Measurements from ENCODE around the gene MOGAT3.
A peak's percentile ranks its signal among the peaks of the same experiment; 100 is the strongest.

MOGAT3 gene

GRCh38 chr7:101169110-101169837, 31.6 kb downstream of the MOGAT3 start:
- no peak for DNase-seq
- no peaks in the 10 kb centered on the region for H3K9me3 ChIP-seq
- peaks cover 2% of the 10 kb centered on the region; the same call in 1 of the 2 replicates for H3K36me3 ChIP-seq
- peaks cover 16% of the 10 kb centered on the region for H3K4me1 ChIP-seq
- H3K27me3 ChIP-seq, result peaks cover 39% of the 10 kb centered on the region
- TF ChIP-seq, protein P1, sequence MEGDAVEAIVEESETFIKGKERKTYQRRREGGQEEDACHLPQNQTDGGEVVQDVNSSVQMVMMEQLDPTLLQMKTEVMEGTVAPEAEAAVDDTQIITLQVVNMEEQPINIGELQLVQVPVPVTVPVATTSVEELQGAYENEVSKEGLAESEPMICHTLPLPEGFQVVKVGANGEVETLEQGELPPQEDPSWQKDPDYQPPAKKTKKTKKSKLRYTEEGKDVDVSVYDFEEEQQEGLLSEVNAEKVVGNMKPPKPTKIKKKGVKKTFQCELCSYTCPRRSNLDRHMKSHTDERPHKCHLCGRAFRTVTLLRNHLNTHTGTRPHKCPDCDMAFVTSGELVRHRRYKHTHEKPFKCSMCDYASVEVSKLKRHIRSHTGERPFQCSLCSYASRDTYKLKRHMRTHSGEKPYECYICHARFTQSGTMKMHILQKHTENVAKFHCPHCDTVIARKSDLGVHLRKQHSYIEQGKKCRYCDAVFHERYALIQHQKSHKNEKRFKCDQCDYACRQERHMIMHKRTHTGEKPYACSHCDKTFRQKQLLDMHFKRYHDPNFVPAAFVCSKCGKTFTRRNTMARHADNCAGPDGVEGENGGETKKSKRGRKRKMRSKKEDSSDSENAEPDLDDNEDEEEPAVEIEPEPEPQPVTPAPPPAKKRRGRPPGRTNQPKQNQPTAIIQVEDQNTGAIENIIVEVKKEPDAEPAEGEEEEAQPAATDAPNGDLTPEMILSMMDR (IDR thresholded peaks at IDR 0.05; ENCODE audit: low read depth, low read length), result no peak
- H3K4me3 ChIP-seq (ENCODE audit: low read depth, low read length), result peak overlapping the region; percentile 97

DNA sequence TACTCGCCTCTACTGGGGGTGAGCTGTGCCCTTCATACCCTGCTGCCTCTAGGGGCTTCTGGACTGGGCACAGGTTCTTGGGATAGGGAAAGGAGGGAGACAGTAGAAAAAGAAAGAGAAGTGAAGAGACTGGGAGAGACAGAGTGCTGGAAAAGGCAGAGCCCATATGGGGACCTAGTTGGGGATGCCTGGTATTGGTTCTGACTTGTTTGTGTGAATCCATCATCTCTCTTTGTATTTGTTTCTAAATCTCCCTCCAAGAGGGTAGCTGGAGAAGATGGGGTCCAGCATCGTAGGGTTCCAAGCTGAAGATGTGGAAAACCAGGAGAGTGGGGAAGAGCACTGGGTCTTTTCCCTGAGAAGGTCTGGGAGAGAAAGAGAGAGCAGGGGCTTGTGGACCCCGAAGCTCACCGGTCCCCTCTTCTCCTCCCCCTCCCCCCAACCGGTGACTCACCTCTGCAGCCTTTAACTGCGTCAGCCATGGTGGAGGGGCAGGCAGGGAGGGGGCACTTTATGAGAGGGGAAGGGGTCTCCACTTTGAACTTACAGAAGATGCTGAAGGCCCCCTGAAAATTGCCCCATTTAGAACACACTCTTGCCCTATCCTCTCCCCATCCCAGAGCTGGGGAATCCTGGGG, 32.3 kb downstream of the MOGAT3 start:
- TF ChIP-seq, protein P1 (IDR thresholded peaks at IDR 0.05; ENCODE audit: low read depth, low read length), result no peak
- no peak for DNase-seq
- peaks cover 16% of the 10 kb centered on the region for H3K4me1 ChIP-seq
- H3K9me3 ChIP-seq, result no peaks in the 10 kb centered on the region
- H3K36me3 ChIP-seq, result peaks cover 8% of the 10 kb centered on the region; the same call in 1 of the 2 replicates
- peak overlapping the region; percentile 97 for H3K4me3 ChIP-seq (ENCODE audit: low read depth, low read length)
- peaks cover 39% of the 10 kb centered on the region for H3K27me3 ChIP-seq

DNA sequence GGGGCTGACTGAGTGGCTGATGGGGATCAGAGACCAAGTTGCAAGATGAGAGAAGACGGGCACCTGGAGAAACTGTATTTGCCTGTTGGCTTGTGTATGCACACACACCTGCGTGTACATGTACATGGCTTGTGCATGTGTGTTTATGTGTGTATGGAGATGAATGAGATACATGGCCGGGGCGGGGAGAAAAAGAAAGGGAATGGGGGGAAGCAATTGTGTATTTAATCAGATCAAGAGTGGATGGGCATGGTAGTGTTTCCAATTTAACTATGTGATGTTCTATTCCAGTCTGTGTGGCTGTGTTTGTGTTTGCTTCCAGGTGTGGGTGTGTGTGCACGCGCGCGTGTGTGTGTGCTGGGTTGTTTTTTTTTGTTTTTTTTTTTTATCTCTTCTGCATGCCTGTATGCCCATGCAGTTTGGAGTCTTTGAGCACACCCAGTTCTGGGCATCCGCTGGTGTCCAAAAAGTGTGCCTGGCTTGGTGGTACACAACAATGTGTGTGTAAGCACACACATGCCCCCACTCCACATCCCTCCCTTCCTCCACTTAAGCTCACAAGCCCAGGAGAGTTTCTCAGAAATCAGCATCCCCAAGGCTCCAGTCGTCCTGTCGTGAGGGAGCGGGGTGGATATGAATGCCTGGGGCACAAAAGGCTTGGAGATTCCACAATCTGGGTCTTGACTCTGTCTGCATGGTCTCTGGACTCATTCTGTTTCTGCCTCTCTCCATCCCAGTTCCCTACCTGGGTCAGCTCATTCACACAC, 33.0 kb downstream of the MOGAT3 start:
- no peaks in the 10 kb centered on the region for H3K9me3 ChIP-seq
- H3K4me3 ChIP-seq (ENCODE audit: low read depth, low read length), result peak overlapping the region; percentile 97
- H3K27me3 ChIP-seq, result peaks cover 33% of the 10 kb centered on the region
- H3K4me1 ChIP-seq, result peaks cover 16% of the 10 kb centered on the region
- H3K36me3 ChIP-seq, result peaks cover 8% of the 10 kb centered on the region; the same call in 1 of the 2 replicates
- no peak for DNase-seq
- TF ChIP-seq, protein P1 (IDR thresholded peaks at IDR 0.05; ENCODE audit: low read depth, low read length), result no peak

- H3K4me1 ChIP-seq, result peaks cover 16% of the 10 kb centered on the region
- H3K27me3 ChIP-seq, result peaks cover 25% of the 10 kb centered on the region
- H3K4me3 ChIP-seq (ENCODE audit: low read depth, low read length), result peak overlapping the region; percentile 97
These were observed 33.8 kb downstream of the MOGAT3 start for GRCh38 chr7:101166909-101167644.

GRCh38 chr7:101166648-101166908, 34.3 kb downstream of the MOGAT3 start:
- Histone ChIP-seq H3K9me3 (no peaks in the 10 kb centered on the region), H3K36me3 (peaks cover 8% of the 10 kb centered on the region; the same call in 1 of the 2 replicates), H3K4me3 (ENCODE audit: low read depth, low read length) (peak overlapping the region; percentile 97), H3K27me3 (peaks cover 20% of the 10 kb centered on the region), H3K4me1 (peaks cover 16% of the 10 kb centered on the region)
- no peak for DNase-seq
- TF ChIP-seq, protein P1 (IDR thresholded peaks at IDR 0.05; ENCODE audit: low read depth, low read length), result no peak

More at GRCh38 chr7:101166909-101167644, 33.8 kb downstream of the MOGAT3 start:
- Histone ChIP-seq H3K36me3 (peaks cover 8% of the 10 kb centered on the region; the same call in 1 of the 2 replicates), H3K9me3 (no peaks in the 10 kb centered on the region)
- TF ChIP-seq, protein P1 (IDR thresholded peaks at IDR 0.05; ENCODE audit: low read depth, low read length), result no peak
- peak; percentile 74 for DNase-seq

All from BE2C (cell line).